GM23338 (cell line): ENCODE measurements around the gene NHS. TPM values are rescaled to one million over a fixed set of nuclear protein-coding genes. Genes with fewer than 3 reads are reported as not detected.

Experiments
- ATAC-seq: fragments of 200-7000 bp; cut with Tn5 transposase; 3 replicates; pipeline ENCODE4 v1.9.1; 2020
- DNase-seq: peaks from one replicate; pipeline ENCODE4 v3.0.0-alpha.2; 2015; ENCODE audit warnings: low spot score
- H2AFZ ChIP-seq: fragments of 200-600 bp; sonication (generic); 2 replicates; pipeline ENCODE4 v1.8.0; 2016; ENCODE audit warnings: antibody characterized with exemption, mild to moderate bottlenecking, moderate library complexity
- H3F3A ChIP-seq: fragments of 200-600 bp; sonication (generic); replicated peaks from 2 replicates; pipeline ENCODE4 v1.8.0; 2017; ENCODE audit warnings: antibody characterized with exemption, mixed run types, low read depth
- H3K27ac ChIP-seq: fragments of 200-600 bp; sonication (generic); 2 replicates; pipeline ENCODE4 v1.6.1; 2016; ENCODE audit warnings: low read depth
- H3K27me3 ChIP-seq: fragments of 200-600 bp; sonication (generic); 2 replicates; pipeline ENCODE4 v1.8.0; 2016; ENCODE audit warnings: mild to moderate bottlenecking, mixed run types, moderate library complexity; ENCODE audit not compliant: insufficient read depth
- H3K36me3 ChIP-seq: fragments of 200-600 bp; sonication (generic); 2 replicates; pipeline ENCODE4 v1.8.0; 2016; ENCODE audit warnings: mild to moderate bottlenecking; ENCODE audit not compliant: insufficient read depth
- H3K4me1 ChIP-seq: fragments of 200-600 bp; sonication (generic); 2 replicates; pipeline ENCODE4 v1.8.0; 2016; ENCODE audit warnings: mild to moderate bottlenecking, moderate library complexity; ENCODE audit not compliant: insufficient read depth
- H3K4me2 ChIP-seq: fragments of 200-600 bp; sonication (generic); 2 replicates; pipeline ENCODE4 v1.7.1; 2017; ENCODE audit warnings: mixed run types
- H3K4me3 ChIP-seq: fragments of 200-600 bp; sonication (generic); 2 replicates; pipeline ENCODE4 v1.6.1; 2016; ENCODE audit warnings: mixed run types
- H3K79me2 ChIP-seq: fragments of 200-600 bp; sonication (generic); replicated peaks from 2 replicates; pipeline ENCODE4 v1.8.0; 2017; ENCODE audit warnings: mild to moderate bottlenecking; ENCODE audit not compliant: insufficient read depth
- H3K9me2 ChIP-seq: fragments of 200-600 bp; sonication (generic); 2 replicates; pipeline ENCODE4 v1.8.0; 2017; ENCODE audit not compliant: insufficient read depth
- H4K20me1 ChIP-seq: fragments of 200-600 bp; sonication (generic); replicated peaks from 2 replicates; pipeline ENCODE4 v1.8.0; 2017; ENCODE audit warnings: mild to moderate bottlenecking; ENCODE audit not compliant: insufficient read depth
- H3K27ac Mint-ChIP-seq: 2 replicates; pipeline ENCODE4 v1.8.0; 2020; ENCODE audit warnings: inconsistent platforms, mild to moderate bottlenecking, moderate library complexity, mixed read lengths
- H3K27me3 Mint-ChIP-seq: 3 replicates; pipeline ENCODE4 v1.8.0; 2022; ENCODE audit warnings: low read depth, mild to moderate bottlenecking, moderate library complexity, mixed read lengths, inconsistent platforms; ENCODE audit not compliant: insufficient read depth, poor library complexity
- H3K36me3 Mint-ChIP-seq: 3 replicates; pipeline ENCODE4 v1.8.0; 2021; ENCODE audit warnings: low read depth, mild to moderate bottlenecking, inconsistent platforms, moderate library complexity, mixed read lengths
- H3K4me1 Mint-ChIP-seq: 3 replicates; pipeline ENCODE4 v1.8.0; 2020; ENCODE audit warnings: mild to moderate bottlenecking, inconsistent platforms, mixed read lengths
- H3K4me3 Mint-ChIP-seq: 3 replicates; pipeline ENCODE4 v1.8.0; 2021; ENCODE audit warnings: moderate library complexity, mild to moderate bottlenecking, inconsistent platforms, mixed read lengths
- H3K9me3 Mint-ChIP-seq: 3 replicates; pipeline ENCODE4 v1.8.0; 2020; ENCODE audit warnings: moderate library complexity, mild to moderate bottlenecking, inconsistent platforms, mixed read lengths
- CTCF ChIP-seq, 2 experiments: fragments of 200-600 bp in 1 of 2; sonication (generic) in 1 of 2; conservative IDR thresholded peaks; 2 replicates each; pipeline versions ENCODE4 v1.5.1 to v1.6.1; 2016 to 2017; ENCODE audit warnings: antibody characterized with exemption in 2 of 2, low read depth in 2 of 2, mild to moderate bottlenecking in 2 of 2, moderate library complexity in 1 of 2
- POLR2AphosphoS5 ChIP-seq: IDR thresholded peaks from 2 replicates; pipeline ENCODE4 v1.6.1; 2016; ENCODE audit warnings: antibody characterized with exemption, low read depth
- STAT1 ChIP-seq: IDR thresholded peaks from one replicate; pipeline ENCODE4 v1.6.1; 2016; ENCODE audit warnings: antibody characterized with exemption; ENCODE audit not compliant: unreplicated experiment
- ZNF114 ChIP-seq: fragments of 250-450 bp; sonication (Bioruptor Pico); IDR thresholded peaks from 2 replicates; pipeline ENCODE4 v1.5.0; 2020; ENCODE audit warnings: mild to moderate bottlenecking, moderate library complexity
- ZNF462 ChIP-seq: fragments of 250-450 bp; sonication (Bioruptor Pico); IDR thresholded peaks from 2 replicates; pipeline ENCODE4 v1.5.0; 2020; ENCODE audit warnings: mild to moderate bottlenecking, moderate library complexity
- polyA plus RNA-seq: library from polyadenylated mRNA; unstranded; fragments of >200 nt; fragmentation: Nextera tagmentation; extraction: Ambion mirVana; gene quantifications from 2 replicates; pipeline ENCODE4 v1.2.1, GENCODE V29; 2016
- total RNA-seq: library from RNA; depleted of rRNA; stranded (reverse); fragments of >200 nt; shearing (Covaris generic); gene quantifications from 2 replicates; pipeline ENCODE4 v1.2.3, GENCODE V29; 2014
- TF ChIP-seq, protein P1 (sequence below): IDR thresholded peaks from 2 replicates; pipeline ENCODE4 v1.6.1; 2016; ENCODE audit warnings: antibody characterized with exemption

The NHS gene
- total and polyA plus RNA-seq, 2 experiments from 2014 or later: 1.8 to 8.2 TPM

DNA sequence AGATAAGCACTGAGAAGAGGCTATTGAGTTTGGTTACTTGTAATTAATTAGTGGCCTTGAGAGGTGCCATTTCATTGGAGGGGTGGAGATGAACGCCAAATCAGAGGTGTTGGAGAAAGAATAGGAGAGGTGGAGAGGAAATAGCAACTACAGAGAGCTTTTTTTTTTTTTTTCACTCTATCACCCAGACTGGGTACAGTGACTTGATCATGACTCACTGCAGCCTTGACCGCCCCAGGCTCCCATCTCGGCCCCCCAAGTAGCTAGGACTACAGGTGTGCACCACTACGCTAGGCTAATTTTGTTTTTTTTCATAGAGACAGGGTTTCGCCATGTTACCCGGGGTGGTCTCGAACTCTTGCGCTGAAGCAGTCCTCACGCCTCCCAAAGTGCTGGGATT is 5.2 kb downstream of the NHS start:
- H3K27ac Mint-ChIP-seq: no peak overlapping the region

More for the DNA sequence above, 5.2 kb downstream of the NHS start:
- Histone ChIP-seq H3K36me3 (no peaks in the 10 kb centered on the region), H3F3A (no peaks in the 10 kb centered on the region), H3K4me3 (no peak overlapping the region), H3K27ac (no peak overlapping the region), H2AFZ (no peak overlapping the region), H3K27me3 (peaks cover 33% of the 10 kb centered on the region), H3K9me2 (no peaks in the 10 kb centered on the region), H4K20me1 (peaks cover 4% of the 10 kb centered on the region; the same call in 1 of the 2 replicates), H3K79me2 (no peaks in the 10 kb centered on the region), H3K4me2 (no peak overlapping the region), H3K4me1 (no peaks in the 10 kb centered on the region)
- peaks cover 34% of the 10 kb centered on the region for H3K36me3 Mint-ChIP-seq
- H3K4me1 Mint-ChIP-seq: peaks cover 3% of the 10 kb centered on the region
- H3K9me3 Mint-ChIP-seq: peaks cover 24% of the 10 kb centered on the region
- no peak for ATAC-seq
- TF ChIP-seq, protein P1, sequence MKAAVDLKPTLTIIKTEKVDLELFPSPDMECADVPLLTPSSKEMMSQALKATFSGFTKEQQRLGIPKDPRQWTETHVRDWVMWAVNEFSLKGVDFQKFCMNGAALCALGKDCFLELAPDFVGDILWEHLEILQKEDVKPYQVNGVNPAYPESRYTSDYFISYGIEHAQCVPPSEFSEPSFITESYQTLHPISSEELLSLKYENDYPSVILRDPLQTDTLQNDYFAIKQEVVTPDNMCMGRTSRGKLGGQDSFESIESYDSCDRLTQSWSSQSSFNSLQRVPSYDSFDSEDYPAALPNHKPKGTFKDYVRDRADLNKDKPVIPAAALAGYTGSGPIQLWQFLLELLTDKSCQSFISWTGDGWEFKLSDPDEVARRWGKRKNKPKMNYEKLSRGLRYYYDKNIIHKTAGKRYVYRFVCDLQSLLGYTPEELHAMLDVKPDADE: no peak
- TF ChIP-seq ZNF462 (CRISPR knock-in tag) (no peak), STAT1 (no peak), ZNF114 (CRISPR knock-in tag) (no peak), POLR2AphosphoS5 (no peak), CTCF (conservative IDR thresholded peaks at IDR 0.05; ENCODE audit: low read depth in 2 of 2) (no peak)
- DNase-seq: no peak
- no peak overlapping the region for H3K4me3 Mint-ChIP-seq
- H3K27me3 Mint-ChIP-seq: peaks cover 23% of the 10 kb centered on the region
